ENCODE measurements around the gene DKK3.

Gene DKK3

DNA sequence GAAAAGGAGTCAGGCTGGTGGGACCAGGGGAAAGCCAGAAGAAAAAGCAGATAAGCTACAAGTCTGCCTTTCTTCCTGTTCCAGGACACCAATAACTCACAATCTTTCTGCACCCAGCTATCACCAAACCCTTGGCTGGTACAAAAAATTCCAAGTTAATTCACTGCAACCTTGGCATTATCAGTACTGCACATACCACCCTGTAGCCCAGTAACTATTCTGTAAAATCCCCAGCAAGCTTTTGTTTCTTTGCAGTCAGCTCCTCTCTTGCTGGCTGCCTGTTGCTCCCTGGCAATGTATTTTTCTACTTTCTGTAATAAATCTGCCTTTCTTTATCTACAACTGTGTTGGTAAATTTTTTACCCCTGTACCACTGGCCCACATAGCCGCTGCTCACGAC is 20.7 kb upstream of the DKK3 start:
- Histone ChIP-seq H3K4me3 (ENCODE audit: low read length) (no peak overlapping the region), H3K9me3 (ENCODE audit: control insufficient read depth, insufficient read depth, low read length) (no peaks in the 10 kb centered on the region; the same call in 1 of the 2 replicates), H3K4me1 (ENCODE audit: control insufficient read depth, insufficient read depth, low read length) (no peaks in the 10 kb centered on the region), H3K36me3 (ENCODE audit: control insufficient read depth, insufficient read depth, low read length) (no peaks in the 10 kb centered on the region), H3K27ac (ENCODE audit: low read length) (no peak overlapping the region), H3K27me3 (ENCODE audit: control insufficient read depth, insufficient read depth, low read length) (no peaks in the 10 kb centered on the region)
- no CpG with 5 or more reads among the region's 2 CpGs for WGBS (ENCODE audit: insufficient coverage, insufficient read length)
- DNase-seq (ENCODE audit: low read depth, low spot score): no peak

DNA sequence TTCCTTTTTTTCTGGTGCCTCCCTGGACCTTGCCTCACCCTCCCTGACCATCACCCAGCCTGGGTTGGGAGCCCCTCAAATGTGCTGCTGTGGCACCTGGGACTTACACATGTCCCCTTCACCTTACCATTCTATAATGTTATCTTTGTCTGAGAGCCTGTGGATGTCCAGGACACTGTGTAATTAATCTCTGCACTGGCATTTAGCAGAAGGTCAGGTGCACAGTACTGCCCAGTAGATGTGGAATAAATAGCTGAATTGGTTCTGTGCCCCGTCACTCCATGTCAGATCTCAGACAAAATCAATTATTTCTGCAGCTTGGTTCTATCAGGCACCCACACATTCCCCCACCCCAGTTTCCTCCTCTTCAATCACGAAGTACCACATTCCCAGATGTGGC is 19.9 kb upstream of the DKK3 start:
- no CpG with 5 or more reads among the region's 2 CpGs for WGBS (ENCODE audit: insufficient coverage, insufficient read length)
- Histone ChIP-seq H3K4me1 (ENCODE audit: control insufficient read depth, insufficient read depth, low read length) (no peaks in the 10 kb centered on the region), H3K4me3 (ENCODE audit: low read length) (no peak overlapping the region), H3K9me3 (ENCODE audit: control insufficient read depth, insufficient read depth, low read length) (no peaks in the 10 kb centered on the region; the same call in 1 of the 2 replicates), H3K27ac (ENCODE audit: low read length) (no peak overlapping the region), H3K36me3 (ENCODE audit: control insufficient read depth, insufficient read depth, low read length) (no peaks in the 10 kb centered on the region), H3K27me3 (ENCODE audit: control insufficient read depth, insufficient read depth, low read length) (no peaks in the 10 kb centered on the region)
- DNase-seq (ENCODE audit: low read depth, low spot score): no peak

DNA sequence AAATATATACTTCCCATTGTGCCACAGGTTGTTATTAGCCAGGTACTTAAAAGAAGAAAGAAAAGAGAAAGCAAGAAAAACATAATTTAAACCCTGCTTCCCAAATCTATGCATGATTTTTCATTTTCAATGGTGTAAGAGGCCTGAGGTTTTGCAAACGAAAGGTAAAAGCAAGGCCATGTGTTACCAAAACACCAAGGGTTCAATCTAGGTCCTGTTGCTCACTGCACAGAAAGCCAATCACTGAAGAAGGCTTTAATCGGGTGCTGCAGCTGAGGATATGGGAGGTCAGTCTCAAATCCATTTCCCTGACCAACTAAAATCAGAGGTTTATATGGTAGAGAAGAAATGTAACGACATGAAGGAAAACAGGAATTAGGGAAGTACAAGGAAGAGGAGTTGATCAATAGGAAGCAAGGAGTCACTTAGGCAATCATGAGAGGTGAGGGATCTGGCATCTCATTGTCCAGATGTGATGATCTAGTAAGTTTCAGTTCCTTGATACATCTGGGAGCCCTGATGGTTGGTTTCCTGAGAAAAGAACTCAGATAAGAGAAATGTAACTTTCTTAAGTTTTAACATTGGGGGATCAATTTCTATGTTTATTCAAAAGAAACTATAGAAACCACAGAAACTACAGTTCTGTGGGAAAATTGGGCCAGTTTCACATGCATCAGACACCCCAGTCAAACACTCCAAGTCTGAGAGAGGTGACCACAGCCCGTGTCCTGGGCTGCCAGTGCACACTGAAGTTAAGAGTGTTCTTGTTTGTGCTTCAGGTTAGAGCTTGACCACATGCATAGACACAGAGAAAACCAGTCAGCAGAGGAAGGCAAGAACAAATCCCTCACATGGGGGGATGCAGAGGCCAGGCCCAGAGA is 18.1 kb upstream of the DKK3 start:
- no peak for DNase-seq (ENCODE audit: low read depth, low spot score)
- no CpG with 5 or more reads among the region's 4 CpGs for WGBS (ENCODE audit: insufficient coverage, insufficient read length)
- Histone ChIP-seq H3K27ac (ENCODE audit: low read length) (no peak overlapping the region), H3K9me3 (ENCODE audit: control insufficient read depth, insufficient read depth, low read length) (no peaks in the 10 kb centered on the region; the same call in 1 of the 2 replicates), H3K4me1 (ENCODE audit: control insufficient read depth, insufficient read depth, low read length) (no peaks in the 10 kb centered on the region), H3K27me3 (ENCODE audit: control insufficient read depth, insufficient read depth, low read length) (no peaks in the 10 kb centered on the region), H3K4me3 (ENCODE audit: low read length) (no peak overlapping the region), H3K36me3 (ENCODE audit: control insufficient read depth, insufficient read depth, low read length) (no peaks in the 10 kb centered on the region)

DNA sequence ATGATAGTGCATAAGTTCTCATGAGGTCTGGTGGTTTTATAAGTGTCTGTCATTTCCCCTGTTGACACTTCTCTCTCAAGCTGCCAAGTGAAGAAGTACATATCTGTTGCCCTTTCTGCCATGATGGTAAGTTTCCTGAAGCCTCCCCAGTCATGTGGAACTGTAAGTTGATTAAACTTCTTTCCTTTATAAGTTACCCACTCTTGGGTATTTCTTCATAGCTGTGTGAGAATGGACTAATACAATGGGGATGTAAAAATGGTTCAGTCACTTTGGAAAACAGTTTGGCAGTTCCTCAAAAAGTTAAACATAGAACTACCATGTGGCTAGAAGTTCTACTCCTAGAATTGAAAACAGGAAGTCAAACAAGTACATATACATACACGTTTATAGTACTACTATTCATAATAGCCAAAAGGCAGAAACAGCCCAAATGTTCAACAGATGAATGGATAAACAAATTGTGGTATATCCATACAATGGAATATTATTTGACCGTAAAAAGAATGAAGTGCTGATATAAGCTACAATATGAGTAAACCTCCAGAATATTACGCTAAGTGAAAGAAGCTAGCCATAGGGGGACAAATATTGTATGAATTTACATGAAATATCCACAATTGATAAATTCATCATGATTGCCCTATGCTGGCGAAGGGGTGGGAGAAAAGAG is 16.0 kb upstream of the DKK3 start:
- Histone ChIP-seq H3K4me1 (ENCODE audit: control insufficient read depth, insufficient read depth, low read length) (no peaks in the 10 kb centered on the region), H3K4me3 (ENCODE audit: low read length) (no peak overlapping the region), H3K27me3 (ENCODE audit: control insufficient read depth, insufficient read depth, low read length) (no peaks in the 10 kb centered on the region), H3K27ac (ENCODE audit: low read length) (no peak overlapping the region), H3K9me3 (ENCODE audit: control insufficient read depth, insufficient read depth, low read length) (no peaks in the 10 kb centered on the region; the same call in 1 of the 2 replicates), H3K36me3 (ENCODE audit: control insufficient read depth, insufficient read depth, low read length) (no peaks in the 10 kb centered on the region)
- no CpG with 5 or more reads among the region's 4 CpGs for WGBS (ENCODE audit: insufficient coverage, insufficient read length)
- DNase-seq (ENCODE audit: low read depth, low spot score): no peak

DNA sequence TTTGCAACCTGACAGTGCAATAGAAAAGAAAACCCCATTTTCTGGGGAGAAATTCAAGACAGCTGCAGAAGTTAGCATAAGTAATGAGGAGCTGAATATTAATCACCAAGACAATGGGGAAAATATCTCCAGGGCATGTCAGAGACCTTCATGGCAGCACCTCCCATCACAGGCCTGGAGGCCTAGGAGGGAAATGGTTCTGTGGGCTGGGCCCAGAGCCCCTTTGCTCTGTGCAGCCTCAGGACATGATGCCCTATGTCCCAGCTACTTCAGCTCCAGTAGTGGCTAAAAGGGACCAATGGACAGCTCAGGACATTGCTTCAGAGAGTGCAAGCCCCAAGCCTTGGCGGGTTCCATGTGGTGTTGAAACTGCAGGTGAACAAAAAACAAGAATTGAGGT is 14.6 kb upstream of the DKK3 start:
- no peak overlapping the region for H3K27ac ChIP-seq (ENCODE audit: low read length)
- H3K9me3 ChIP-seq (ENCODE audit: control insufficient read depth, insufficient read depth, low read length): no peaks in the 10 kb centered on the region; the same call in 1 of the 2 replicates
- no peak for DNase-seq (ENCODE audit: low read depth, low spot score)
- no peaks in the 10 kb centered on the region for H3K4me1 ChIP-seq (ENCODE audit: control insufficient read depth, insufficient read depth, low read length)
- WGBS (ENCODE audit: insufficient coverage, insufficient read length): no CpG with 5 or more reads among the region's 1 CpG
- no peaks in the 10 kb centered on the region for H3K27me3 ChIP-seq (ENCODE audit: control insufficient read depth, insufficient read depth, low read length)
- H3K36me3 ChIP-seq (ENCODE audit: control insufficient read depth, insufficient read depth, low read length): no peaks in the 10 kb centered on the region
- H3K4me3 ChIP-seq (ENCODE audit: low read length): no peak overlapping the region

DNA sequence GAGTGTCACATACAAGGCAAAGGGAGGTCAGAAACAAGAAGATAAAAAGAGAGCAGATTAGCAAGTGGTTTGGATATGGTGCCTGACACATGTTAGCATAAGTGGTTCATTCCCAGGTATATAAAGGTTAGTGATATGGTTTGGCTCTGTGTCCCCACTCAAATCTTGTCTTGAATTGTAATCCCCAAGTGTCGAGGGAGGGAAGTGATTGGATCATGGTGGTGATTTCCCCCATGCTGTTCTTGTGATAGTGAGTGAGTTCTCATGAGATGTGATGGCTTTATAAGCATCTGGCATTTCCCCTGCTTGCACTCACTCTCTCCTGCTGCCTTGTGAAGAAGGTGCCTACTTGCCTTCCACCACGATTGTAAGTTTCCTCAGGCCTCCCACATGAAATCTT is 12.1 kb upstream of the DKK3 start:
- no peaks in the 10 kb centered on the region for H3K27me3 ChIP-seq (ENCODE audit: control insufficient read depth, insufficient read depth, low read length)
- H3K36me3 ChIP-seq (ENCODE audit: control insufficient read depth, insufficient read depth, low read length): no peaks in the 10 kb centered on the region
- H3K9me3 ChIP-seq (ENCODE audit: control insufficient read depth, insufficient read depth, low read length): no peaks in the 10 kb centered on the region; the same call in 1 of the 2 replicates
- no peak overlapping the region for H3K27ac ChIP-seq (ENCODE audit: low read length)
- no CpG with 5 or more reads among the region's 2 CpGs for WGBS (ENCODE audit: insufficient coverage, insufficient read length)
- DNase-seq (ENCODE audit: low read depth, low spot score): no peak
- no peak overlapping the region for H3K4me3 ChIP-seq (ENCODE audit: low read length)
- H3K4me1 ChIP-seq (ENCODE audit: control insufficient read depth, insufficient read depth, low read length): no peaks in the 10 kb centered on the region

DNA sequence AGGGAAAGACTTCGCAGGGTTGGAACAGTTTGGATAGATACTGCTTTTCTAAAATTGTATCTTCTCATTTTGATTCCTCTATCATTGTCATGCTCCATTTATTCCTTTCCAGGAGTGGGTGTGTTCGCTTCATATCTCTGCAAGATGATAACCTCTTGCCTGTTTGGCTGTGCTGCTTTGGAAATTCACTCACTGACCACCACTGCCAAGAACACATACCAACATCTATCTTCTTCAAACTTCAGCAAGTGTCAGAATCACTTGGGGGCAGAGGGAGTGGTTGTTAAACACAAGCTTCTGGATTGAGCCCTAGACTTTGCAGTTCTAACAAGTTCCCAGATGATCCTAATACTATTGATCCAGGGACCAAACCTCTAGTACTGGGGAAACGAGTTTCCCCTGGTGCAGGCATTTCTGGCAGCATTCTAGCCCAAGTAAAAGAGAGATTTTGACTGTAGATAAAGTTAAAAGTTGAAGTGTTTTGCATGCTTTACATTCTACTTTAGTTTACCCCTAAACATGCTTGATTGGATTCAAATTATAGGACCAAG is 11.5 kb upstream of the DKK3 start:
- Histone ChIP-seq H3K4me3 (ENCODE audit: low read length) (no peak overlapping the region), H3K27me3 (ENCODE audit: control insufficient read depth, insufficient read depth, low read length) (no peaks in the 10 kb centered on the region), H3K27ac (ENCODE audit: low read length) (no peak overlapping the region), H3K9me3 (ENCODE audit: control insufficient read depth, insufficient read depth, low read length) (no peaks in the 10 kb centered on the region; the same call in 1 of the 2 replicates), H3K36me3 (ENCODE audit: control insufficient read depth, insufficient read depth, low read length) (no peaks in the 10 kb centered on the region), H3K4me1 (ENCODE audit: control insufficient read depth, insufficient read depth, low read length) (no peaks in the 10 kb centered on the region)
- WGBS (ENCODE audit: insufficient coverage, insufficient read length): no CpG with 5 or more reads among the region's 3 CpGs
- DNase-seq (ENCODE audit: low read depth, low spot score): no peak

DNA sequence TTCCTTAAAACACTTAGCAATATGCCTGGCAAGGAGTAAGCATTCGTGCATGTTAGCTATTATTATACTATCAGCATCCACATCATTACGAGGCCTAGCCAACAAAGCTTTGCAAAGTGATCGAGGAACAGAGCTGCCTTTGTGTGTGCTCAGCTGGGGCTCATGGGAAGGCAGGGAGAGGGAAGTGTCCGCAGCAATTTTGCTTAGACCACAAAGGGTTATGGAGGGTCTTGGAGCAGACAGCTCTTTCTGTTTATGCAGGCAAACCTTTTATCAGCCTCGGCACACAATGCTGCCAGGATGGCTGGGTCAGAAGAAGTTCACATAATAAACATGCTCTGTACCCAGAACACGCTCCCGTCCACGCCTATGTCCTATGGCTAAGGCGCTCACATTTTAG is 10.9 kb upstream of the DKK3 start:
- no peak overlapping the region for H3K27ac ChIP-seq (ENCODE audit: low read length)
- H3K4me3 ChIP-seq (ENCODE audit: low read length): no peak overlapping the region
- H3K4me1 ChIP-seq (ENCODE audit: control insufficient read depth, insufficient read depth, low read length): no peaks in the 10 kb centered on the region
- no peak for DNase-seq (ENCODE audit: low read depth, low spot score)
- H3K27me3 ChIP-seq (ENCODE audit: control insufficient read depth, insufficient read depth, low read length): no peaks in the 10 kb centered on the region
- no peaks in the 10 kb centered on the region for H3K36me3 ChIP-seq (ENCODE audit: control insufficient read depth, insufficient read depth, low read length)
- no peaks in the 10 kb centered on the region for H3K9me3 ChIP-seq (ENCODE audit: control insufficient read depth, insufficient read depth, low read length)
- no CpG with 5 or more reads among the region's 9 CpGs for WGBS (ENCODE audit: insufficient coverage, insufficient read length)

DNA sequence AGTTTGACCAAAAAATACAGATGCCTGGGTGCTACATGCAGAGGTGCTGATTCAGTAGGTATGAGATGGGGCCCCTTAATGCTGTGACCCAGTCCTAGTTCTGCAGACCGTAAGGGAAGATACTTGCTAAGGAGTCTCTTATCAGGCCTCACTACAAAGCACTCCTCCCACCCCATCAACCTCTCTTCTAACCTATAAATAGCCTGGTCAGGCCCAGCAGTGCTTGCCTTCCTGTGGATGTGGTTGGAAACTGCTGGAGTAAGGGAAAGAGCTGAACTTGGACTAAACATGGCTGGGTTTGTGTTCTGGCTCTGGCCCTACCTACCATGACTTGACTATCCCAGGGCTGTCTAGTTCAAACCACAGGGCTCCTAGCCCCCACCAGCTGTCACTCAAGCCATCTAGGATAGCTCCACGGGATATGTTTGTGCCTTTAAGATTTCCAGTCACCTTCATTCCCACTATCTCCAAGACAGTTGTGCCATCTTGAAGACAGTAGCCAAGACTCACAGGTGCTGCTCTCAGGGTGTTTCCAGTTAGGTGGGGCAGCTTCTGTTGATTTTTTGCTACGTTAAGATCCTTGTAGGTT is 9.5 kb upstream of the DKK3 start:
- DNase-seq (ENCODE audit: low read depth, low spot score): no peak
- H3K4me1 ChIP-seq (ENCODE audit: control insufficient read depth, insufficient read depth, low read length): peaks cover 2% of the 10 kb centered on the region
- H3K27ac ChIP-seq (ENCODE audit: low read length): no peak overlapping the region
- H3K36me3 ChIP-seq (ENCODE audit: control insufficient read depth, insufficient read depth, low read length): no peaks in the 10 kb centered on the region
- no peak overlapping the region for H3K4me3 ChIP-seq (ENCODE audit: low read length)
- no peaks in the 10 kb centered on the region for H3K27me3 ChIP-seq (ENCODE audit: control insufficient read depth, insufficient read depth, low read length)
- WGBS (ENCODE audit: insufficient coverage, insufficient read length): no CpG with 5 or more reads among the region's 3 CpGs
- no peaks in the 10 kb centered on the region for H3K9me3 ChIP-seq (ENCODE audit: control insufficient read depth, insufficient read depth, low read length)

DNA sequence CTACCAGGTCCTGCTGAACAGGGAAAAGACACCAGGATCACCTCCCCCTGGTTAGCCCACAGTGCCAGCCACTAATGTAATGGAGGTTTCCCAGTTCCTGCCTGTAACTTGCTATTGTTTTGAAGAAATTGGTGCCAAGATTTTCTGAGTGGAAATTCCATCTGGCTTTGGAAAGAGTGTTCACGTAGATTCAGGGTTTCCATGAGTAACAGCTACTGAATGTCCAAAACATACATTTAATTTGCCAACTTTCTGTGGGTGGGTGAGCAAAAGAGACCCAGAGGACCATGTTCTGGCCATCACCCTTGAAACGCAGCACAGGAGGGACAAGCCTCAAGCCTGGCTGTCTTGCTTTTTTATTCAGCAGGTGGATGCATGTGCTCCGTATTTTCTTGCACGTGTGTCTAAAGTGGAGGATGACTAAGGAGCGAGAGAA is 8.8 kb upstream of the DKK3 start:
- WGBS (ENCODE audit: insufficient coverage, insufficient read length): no CpG with 5 or more reads among the region's 5 CpGs
- Histone ChIP-seq H3K9me3 (ENCODE audit: control insufficient read depth, insufficient read depth, low read length) (no peaks in the 10 kb centered on the region), H3K27ac (ENCODE audit: low read length) (no peak overlapping the region), H3K4me3 (ENCODE audit: low read length) (no peak overlapping the region), H3K36me3 (ENCODE audit: control insufficient read depth, insufficient read depth, low read length) (no peaks in the 10 kb centered on the region), H3K27me3 (ENCODE audit: control insufficient read depth, insufficient read depth, low read length) (no peaks in the 10 kb centered on the region), H3K4me1 (ENCODE audit: control insufficient read depth, insufficient read depth, low read length) (peaks cover 2% of the 10 kb centered on the region)
- DNase-seq (ENCODE audit: low read depth, low spot score): no peak
